ENCODE results near the gene SUPT6H. TPM values are rescaled to one million over a fixed set of nuclear protein-coding genes. Genes with fewer than 3 reads are reported as not detected.

SUPT6H gene
- total and polyA plus RNA-seq, 2 donors (not counting 1 experiment from before 2014, with no cell fraction given), result 35.8 to 110 TPM

DNA sequence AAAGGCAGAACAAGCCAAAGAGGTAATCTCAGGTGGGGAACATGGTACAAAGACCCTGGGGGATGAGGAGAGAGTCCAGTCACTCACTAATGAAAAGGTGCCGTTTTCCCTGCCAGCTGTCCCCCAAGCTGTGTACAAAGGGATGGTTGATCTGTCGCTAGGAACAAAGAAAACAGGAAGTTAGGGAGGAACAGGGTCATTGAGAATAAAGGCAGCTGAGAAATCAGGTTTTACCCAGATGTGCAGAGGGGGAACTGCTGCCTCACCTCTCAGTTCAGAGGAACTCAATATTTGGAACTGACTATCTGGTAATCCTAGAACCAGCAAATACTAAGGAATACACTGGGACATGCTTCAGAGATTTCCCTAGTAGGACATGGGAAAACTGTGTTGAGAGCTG is 49.5 kb upstream of the SUPT6H start:
- Histone ChIP-seq H3K27me3 (replicated peaks in 1 of 4; ENCODE audit: control extremely low read depth in 1 of 4, control insufficient read depth in 3 of 4, insufficient read depth in 4 of 4, low read length in 3 of 4) (no peaks in the 10 kb centered on the region), H3K4me3 (ENCODE audit: control extremely low read depth in 1 of 5, extremely low read depth in 1 of 5, insufficient read depth in 1 of 5, low read depth in 2 of 5, low read length in 4 of 5) (no peak overlapping the region), H3K4me2 (replicated peaks; ENCODE audit: low read depth, low read length, poor library complexity, severe bottlenecking) (peak overlapping the region; percentile 16), H3K36me3 (replicated peaks in 1 of 2; ENCODE audit: control extremely low read depth in 1 of 2, control insufficient read depth in 1 of 2, extremely low read depth in 1 of 2, insufficient read depth in 2 of 2, low read length in 1 of 2) (peaks cover 6 to 56% of the 10 kb centered on the region in 2 experiments), H3K79me2 (ENCODE audit: control insufficient read depth, insufficient read depth, low read length) (no peaks in the 10 kb centered on the region), H3K27ac (ENCODE audit: low read length in 2 of 2) (peak overlapping the region in 1 of 2 donors; percentile 46), H3K9me3 (ENCODE audit: control extremely low read depth in 1 of 3, control insufficient read depth in 2 of 3, insufficient read depth in 1 of 3, low read length in 2 of 3) (no peaks in the 10 kb centered on the region), H2AFZ (ENCODE audit: insufficient read depth, low read depth, low read length, poor library complexity, severe bottlenecking) (no peak overlapping the region), H3K4me1 (ENCODE audit: control insufficient read depth in 2 of 2, insufficient read depth in 2 of 2, low read length in 2 of 2) (peaks cover 22 to 33% of the 10 kb centered on the region in 2 donors), H4K20me1 (ENCODE audit: control insufficient read depth, insufficient read depth, low read length, poor library complexity, severe bottlenecking) (no peaks in the 10 kb centered on the region), H3K9ac (ENCODE audit: low read length) (no peak overlapping the region)
- H3K4me3 Mint-ChIP-seq, result no peak overlapping the region
- peaks cover 38% of the 10 kb centered on the region for H3K4me1 Mint-ChIP-seq
- WGBS (ENCODE audit: insufficient coverage), result 4% methylated on average over 2 of the region's 2 CpGs
- peak overlapping the region; percentile 39 for H3K27ac Mint-ChIP-seq
- no peak for TF ChIP-seq EZH2 (IDR thresholded peaks at IDR 0.05; ENCODE audit: borderline replicate concordance, insufficient read depth, low read depth, low read length, poor library complexity, severe bottlenecking)
- TF ChIP-seq, protein P1, sequence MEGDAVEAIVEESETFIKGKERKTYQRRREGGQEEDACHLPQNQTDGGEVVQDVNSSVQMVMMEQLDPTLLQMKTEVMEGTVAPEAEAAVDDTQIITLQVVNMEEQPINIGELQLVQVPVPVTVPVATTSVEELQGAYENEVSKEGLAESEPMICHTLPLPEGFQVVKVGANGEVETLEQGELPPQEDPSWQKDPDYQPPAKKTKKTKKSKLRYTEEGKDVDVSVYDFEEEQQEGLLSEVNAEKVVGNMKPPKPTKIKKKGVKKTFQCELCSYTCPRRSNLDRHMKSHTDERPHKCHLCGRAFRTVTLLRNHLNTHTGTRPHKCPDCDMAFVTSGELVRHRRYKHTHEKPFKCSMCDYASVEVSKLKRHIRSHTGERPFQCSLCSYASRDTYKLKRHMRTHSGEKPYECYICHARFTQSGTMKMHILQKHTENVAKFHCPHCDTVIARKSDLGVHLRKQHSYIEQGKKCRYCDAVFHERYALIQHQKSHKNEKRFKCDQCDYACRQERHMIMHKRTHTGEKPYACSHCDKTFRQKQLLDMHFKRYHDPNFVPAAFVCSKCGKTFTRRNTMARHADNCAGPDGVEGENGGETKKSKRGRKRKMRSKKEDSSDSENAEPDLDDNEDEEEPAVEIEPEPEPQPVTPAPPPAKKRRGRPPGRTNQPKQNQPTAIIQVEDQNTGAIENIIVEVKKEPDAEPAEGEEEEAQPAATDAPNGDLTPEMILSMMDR (IDR thresholded peaks at IDR 0.05), result no peak
- DNase-seq, result peak; percentile 26
- CTCF ChIA-PET, result interaction anchor here (0.7 to 15.2 kb wide), 22 partner anchors 10 to 176 kb away, joined by 3 to 220 read pairs (median 4); partner anchors contain the start of gene UNC119
- no peak for ATAC-seq (ENCODE audit: low read depth)
- no peaks in the 10 kb centered on the region for H3K27me3 Mint-ChIP-seq
- intact Hi-C loops (cut with micrococcal nuclease), result no loop called here
- no peaks in the 10 kb centered on the region for H3K9me3 Mint-ChIP-seq (ENCODE audit: insufficient read depth)
- POLR2A ChIA-PET, result interaction anchor here (0.6 to 1.0 kb wide), 2 partner anchors 13 to 47 kb away, joined by 3 to 4 read pairs; no protein-coding TSS in a partner anchor
